GM12878 (cell line): ENCODE results near the gene IFNG-AS1. TPM values are rescaled to one million over a fixed set of nuclear protein-coding genes. Genes with fewer than 3 reads are reported as not detected.

Experiments
- BACH1 ChIP-seq: fragments of 450-650 bp; IDR thresholded peaks from 2 replicates; pipeline ENCODE4 v1.6.1; 2017; ENCODE audit warnings: mild to moderate bottlenecking, borderline replicate concordance
- CBX5 ChIP-seq: sonication (generic); IDR thresholded peaks from 2 replicates; pipeline ENCODE4 v1.6.1; 2016; ENCODE audit warnings: low read depth, moderate library complexity, mild to moderate bottlenecking, inconsistent platforms
- CREB1 ChIP-seq: IDR thresholded peaks from 2 replicates; pipeline ENCODE4 v1.6.1; 2012; ENCODE audit warnings: low read depth, mild to moderate bottlenecking, inconsistent platforms
- EED ChIP-seq: sonication (generic); IDR thresholded peaks from 2 replicates; pipeline ENCODE4 v1.6.1; 2016; ENCODE audit warnings: antibody characterized with exemption, low read depth
- ESRRA ChIP-seq: IDR thresholded peaks from 2 replicates; pipeline ENCODE4 v1.6.1; 2012; ENCODE audit warnings: mild to moderate bottlenecking, low read length, improper control_type of control experiment
- FOXK2 ChIP-seq: fragments of 450-650 bp; IDR thresholded peaks from 2 replicates; pipeline ENCODE4 v1.6.1; 2017; ENCODE audit warnings: mild to moderate bottlenecking, moderate library complexity
- KLF5 ChIP-seq: fragments of 450-650 bp; IDR thresholded peaks from 2 replicates; pipeline ENCODE4 v1.6.1; 2014; ENCODE audit warnings: mild to moderate bottlenecking; ENCODE audit not compliant: partially characterized antibody
- MEF2A ChIP-seq: IDR thresholded peaks from 2 replicates; pipeline ENCODE4 v1.6.1; 2011; ENCODE audit warnings: low read depth, mild to moderate bottlenecking, low read length, moderate library complexity; ENCODE audit not compliant: insufficient read depth
- MTA2 ChIP-seq: fragments of 450-650 bp; IDR thresholded peaks from 2 replicates; pipeline ENCODE4 v1.6.1; 2016; ENCODE audit warnings: low read depth, mild to moderate bottlenecking, moderate library complexity
- NFYB ChIP-seq: IDR thresholded peaks from 2 replicates; pipeline ENCODE4 v1.6.1; 2011; ENCODE audit warnings: low read depth, mild to moderate bottlenecking, low read length, improper control_type of control experiment, moderate library complexity; ENCODE audit not compliant: insufficient read depth
- RCOR1 ChIP-seq: conservative IDR thresholded peaks from 2 replicates; pipeline ENCODE4 v1.6.1; 2012; ENCODE audit warnings: low read depth, low read length, improper control_type of control experiment
- RELA ChIP-seq: fragments of 450-650 bp; IDR thresholded peaks from 2 replicates; pipeline ENCODE4 v1.8.0; 2014; ENCODE audit warnings: borderline replicate concordance; ENCODE audit not compliant: partially characterized antibody
- SMAD5 ChIP-seq: IDR thresholded peaks from 2 replicates; pipeline ENCODE4 v1.6.1; 2016; ENCODE audit warnings: antibody characterized with exemption, low read depth
- SMC3 ChIP-seq: IDR thresholded peaks from 2 replicates; pipeline ENCODE4 v1.6.1; 2011; ENCODE audit warnings: low read length, improper control_type of control experiment, borderline replicate concordance
- SUPT20H ChIP-seq: IDR thresholded peaks from 2 replicates; pipeline ENCODE4 v1.6.1; 2011; ENCODE audit warnings: low read depth, mild to moderate bottlenecking, low read length, moderate library complexity, borderline replicate concordance; ENCODE audit not compliant: control insufficient read depth
- ZBED1 ChIP-seq: IDR thresholded peaks from 2 replicates; pipeline ENCODE4 v1.6.1; 2016; ENCODE audit warnings: borderline replicate concordance
- ZNF217 ChIP-seq: fragments of 450-650 bp; IDR thresholded peaks from 2 replicates; pipeline ENCODE4 v1.6.1; 2017; ENCODE audit warnings: antibody characterized with exemption, mild to moderate bottlenecking
- polyA plus RNA-seq, 11 experiments: library from polyadenylated mRNA; depleted of rRNA in 4 of 11; unstranded in 6 of 11; stranded (reverse) in 5 of 11; fragments of >200 nt; fragmentation: Nextera tagmentation in 4 of 11; fragmentation: Illumina TruSeq in 1 of 11; extraction: Ambion mirVana in 4 of 11; extraction: Trizol in 1 of 11; gene quantifications; 1 replicate in 1 of 11; 2 replicates in 10 of 11; pipeline versions ENCODE4 v1.2.1 to v1.2.3, GENCODE V29; 2011 to 2016; ENCODE audit warnings: inconsistent platforms in 2 of 11, missing spikeins in 2 of 11, low read depth in 1 of 11
- total RNA-seq, 4 experiments: library from RNA; depleted of rRNA in 3 of 4; stranded (reverse); fragments of >200 nt in 3 of 4; fragmentation: Illumina TruSeq in 1 of 4; extraction: Trizol in 1 of 4; gene quantifications; 2 replicates each; pipeline versions ENCODE4 v1.2.1 to v1.2.3, GENCODE V29; 2013 to 2021
- TF ChIP-seq, protein P1 (sequence below): fragments of 450-650 bp; IDR thresholded peaks from 2 replicates; pipeline ENCODE4 v1.6.1; 2018; ENCODE audit warnings: mild to moderate bottlenecking, low read depth, moderate library complexity; ENCODE audit not compliant: partially characterized antibody
- TF ChIP-seq, protein P2 (sequence below): IDR thresholded peaks from 2 replicates; pipeline ENCODE4 v1.6.1; 2012; ENCODE audit warnings: low read depth, low read length, improper control_type of control experiment
- TF ChIP-seq, protein P3 (sequence below): fragments of 450-650 bp; formaldehyde crosslinking; IDR thresholded peaks from 2 replicates; pipeline ENCODE4 v1.4.0; 2022; ENCODE audit warnings: mild to moderate bottlenecking, moderate library complexity
- TF ChIP-seq, protein P4 (sequence below): IDR thresholded peaks from 2 replicates; pipeline ENCODE4 v1.6.1; 2012; ENCODE audit warnings: low read depth, low read length, improper control_type of control experiment
- TF ChIP-seq, protein P5 (sequence below): IDR thresholded peaks from 2 replicates; pipeline ENCODE4 v1.6.1; 2011; ENCODE audit warnings: borderline replicate concordance, low read depth, mild to moderate bottlenecking, moderate library complexity, low read length; ENCODE audit not compliant: insufficient read depth, poor library complexity, severe bottlenecking

Gene IFNG-AS1
- total and polyA plus RNA-seq, 10 of the 15 experiments (the other 5 are each of a cell fraction or from before 2014, with no cell fraction given), result 0.40 to 1.9 (median 1.3) TPM

DNA sequence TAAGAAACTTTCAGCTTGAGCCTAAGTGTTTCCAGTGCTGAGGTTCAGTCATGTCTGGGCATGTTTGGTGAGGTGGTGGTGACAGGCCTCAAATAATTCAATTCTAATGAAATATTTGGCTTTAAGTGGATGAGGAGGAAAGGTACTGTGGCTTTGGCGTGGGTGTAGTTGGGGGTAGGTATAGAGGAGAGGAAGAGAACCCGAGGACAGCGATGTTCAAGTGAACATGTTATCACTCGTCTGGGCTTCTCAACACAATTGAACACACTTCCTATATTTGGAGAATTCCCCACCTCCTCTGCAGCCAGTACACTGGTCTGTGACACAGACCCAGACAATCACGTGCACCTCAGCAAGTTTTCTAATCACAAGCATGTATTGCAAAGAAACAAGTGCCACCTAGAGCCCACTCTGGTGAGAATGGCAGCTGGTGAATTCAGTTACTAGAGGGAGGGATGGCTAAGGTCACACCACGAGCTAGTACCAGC is 53.0 kb downstream of the IFNG-AS1 start (continued):
- TF ChIP-seq MTA2 (peak; percentile 77), RCOR1 (no peak), MEF2A (no peak), SMAD5 (no peak), BACH1 (no peak), KLF5 (no peak), EED (no peak), NFYB (no peak), ZBED1 (peak; percentile 58; the same call in 1 of the 2 replicates), FOXK2 (no peak), CBX5 (no peak), RELA (no peak), CREB1 (no peak), SUPT20H (no peak), ESRRA (no peak), ZNF217 (0 out of 2 replicates have a peak, but pooled peaks have one; percentile 30), SMC3 (no peak; the same call in 1 of the 2 replicates)
- TF ChIP-seq, protein P1, sequence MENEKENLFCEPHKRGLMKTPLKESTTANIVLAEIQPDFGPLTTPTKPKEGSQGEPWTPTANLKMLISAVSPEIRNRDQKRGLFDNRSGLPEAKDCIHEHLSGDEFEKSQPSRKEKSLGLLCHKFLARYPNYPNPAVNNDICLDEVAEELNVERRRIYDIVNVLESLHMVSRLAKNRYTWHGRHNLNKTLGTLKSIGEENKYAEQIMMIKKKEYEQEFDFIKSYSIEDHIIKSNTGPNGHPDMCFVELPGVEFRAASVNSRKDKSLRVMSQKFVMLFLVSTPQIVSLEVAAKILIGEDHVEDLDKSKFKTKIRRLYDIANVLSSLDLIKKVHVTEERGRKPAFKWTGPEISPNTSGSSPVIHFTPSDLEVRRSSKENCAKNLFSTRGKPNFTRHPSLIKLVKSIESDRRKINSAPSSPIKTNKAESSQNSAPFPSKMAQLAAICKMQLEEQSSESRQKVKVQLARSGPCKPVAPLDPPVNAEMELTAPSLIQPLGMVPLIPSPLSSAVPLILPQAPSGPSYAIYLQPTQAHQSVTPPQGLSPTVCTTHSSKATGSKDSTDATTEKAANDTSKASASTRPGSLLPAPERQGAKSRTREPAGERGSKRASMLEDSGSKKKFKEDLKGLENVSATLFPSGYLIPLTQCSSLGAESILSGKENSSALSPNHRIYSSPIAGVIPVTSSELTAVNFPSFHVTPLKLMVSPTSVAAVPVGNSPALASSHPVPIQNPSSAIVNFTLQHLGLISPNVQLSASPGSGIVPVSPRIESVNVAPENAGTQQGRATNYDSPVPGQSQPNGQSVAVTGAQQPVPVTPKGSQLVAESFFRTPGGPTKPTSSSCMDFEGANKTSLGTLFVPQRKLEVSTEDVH, result no peak
- TF ChIP-seq, protein P2, sequence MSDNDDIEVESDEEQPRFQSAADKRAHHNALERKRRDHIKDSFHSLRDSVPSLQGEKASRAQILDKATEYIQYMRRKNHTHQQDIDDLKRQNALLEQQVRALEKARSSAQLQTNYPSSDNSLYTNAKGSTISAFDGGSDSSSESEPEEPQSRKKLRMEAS, result no peak
- TF ChIP-seq, protein P3, sequence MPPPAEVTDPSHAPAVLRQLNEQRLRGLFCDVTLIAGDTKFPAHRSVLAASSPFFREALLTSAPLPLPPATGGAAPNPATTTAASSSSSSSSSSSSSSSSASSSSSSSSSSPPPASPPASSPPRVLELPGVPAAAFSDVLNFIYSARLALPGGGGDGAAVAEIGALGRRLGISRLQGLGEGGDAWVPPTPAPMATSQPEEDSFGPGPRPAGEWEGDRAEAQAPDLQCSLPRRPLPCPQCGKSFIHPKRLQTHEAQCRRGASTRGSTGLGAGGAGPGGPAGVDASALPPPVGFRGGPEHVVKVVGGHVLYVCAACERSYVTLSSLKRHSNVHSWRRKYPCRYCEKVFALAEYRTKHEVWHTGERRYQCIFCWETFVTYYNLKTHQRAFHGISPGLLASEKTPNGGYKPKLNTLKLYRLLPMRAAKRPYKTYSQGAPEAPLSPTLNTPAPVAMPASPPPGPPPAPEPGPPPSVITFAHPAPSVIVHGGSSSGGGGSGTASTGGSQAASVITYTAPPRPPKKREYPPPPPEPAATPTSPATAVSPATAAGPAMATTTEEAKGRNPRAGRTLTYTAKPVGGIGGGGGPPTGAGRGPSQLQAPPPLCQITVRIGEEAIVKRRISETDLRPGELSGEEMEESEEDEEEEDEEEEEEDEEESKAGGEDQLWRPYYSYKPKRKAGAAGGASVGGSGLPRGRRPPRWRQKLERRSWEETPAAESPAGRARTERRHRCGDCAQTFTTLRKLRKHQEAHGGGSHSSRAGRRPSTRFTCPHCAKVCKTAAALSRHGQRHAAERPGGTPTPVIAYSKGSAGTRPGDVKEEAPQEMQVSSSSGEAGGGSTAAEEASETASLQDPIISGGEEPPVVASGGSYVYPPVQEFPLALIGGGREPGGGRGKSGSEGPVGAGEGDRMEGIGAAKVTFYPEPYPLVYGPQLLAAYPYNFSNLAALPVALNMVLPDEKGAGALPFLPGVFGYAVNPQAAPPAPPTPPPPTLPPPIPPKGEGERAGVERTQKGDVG, result no peak
- TF ChIP-seq, protein P4, sequence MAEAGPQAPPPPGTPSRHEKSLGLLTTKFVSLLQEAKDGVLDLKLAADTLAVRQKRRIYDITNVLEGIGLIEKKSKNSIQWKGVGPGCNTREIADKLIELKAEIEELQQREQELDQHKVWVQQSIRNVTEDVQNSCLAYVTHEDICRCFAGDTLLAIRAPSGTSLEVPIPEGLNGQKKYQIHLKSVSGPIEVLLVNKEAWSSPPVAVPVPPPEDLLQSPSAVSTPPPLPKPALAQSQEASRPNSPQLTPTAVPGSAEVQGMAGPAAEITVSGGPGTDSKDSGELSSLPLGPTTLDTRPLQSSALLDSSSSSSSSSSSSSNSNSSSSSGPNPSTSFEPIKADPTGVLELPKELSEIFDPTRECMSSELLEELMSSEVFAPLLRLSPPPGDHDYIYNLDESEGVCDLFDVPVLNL, result no peak
- TF ChIP-seq, protein P5, sequence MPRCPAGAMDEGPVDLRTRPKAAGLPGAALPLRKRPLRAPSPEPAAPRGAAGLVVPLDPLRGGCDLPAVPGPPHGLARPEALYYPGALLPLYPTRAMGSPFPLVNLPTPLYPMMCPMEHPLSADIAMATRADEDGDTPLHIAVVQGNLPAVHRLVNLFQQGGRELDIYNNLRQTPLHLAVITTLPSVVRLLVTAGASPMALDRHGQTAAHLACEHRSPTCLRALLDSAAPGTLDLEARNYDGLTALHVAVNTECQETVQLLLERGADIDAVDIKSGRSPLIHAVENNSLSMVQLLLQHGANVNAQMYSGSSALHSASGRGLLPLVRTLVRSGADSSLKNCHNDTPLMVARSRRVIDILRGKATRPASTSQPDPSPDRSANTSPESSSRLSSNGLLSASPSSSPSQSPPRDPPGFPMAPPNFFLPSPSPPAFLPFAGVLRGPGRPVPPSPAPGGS, result no peak
